GM12875 (cell line): ENCODE measurements around the gene CHGA.

ENCODE experiments used
- H3K4me3 ChIP-seq: one replicate; pipeline ENCODE4 v1.5.1; 2011; ENCODE audit warnings: low read depth, low read length, control low read depth
- TF ChIP-seq, protein P1 (sequence below): IDR thresholded peaks from 2 replicates; pipeline ENCODE4 v1.5.1; 2011; ENCODE audit warnings: low read depth, mild to moderate bottlenecking, control low read depth, inconsistent platforms, low read length, moderate library complexity, borderline replicate concordance; ENCODE audit not compliant: insufficient read depth

CHGA gene

GRCh38 chr14:92974541-92975345 lies 51.8 kb downstream of the CHGA start:
- TF ChIP-seq, protein P1, sequence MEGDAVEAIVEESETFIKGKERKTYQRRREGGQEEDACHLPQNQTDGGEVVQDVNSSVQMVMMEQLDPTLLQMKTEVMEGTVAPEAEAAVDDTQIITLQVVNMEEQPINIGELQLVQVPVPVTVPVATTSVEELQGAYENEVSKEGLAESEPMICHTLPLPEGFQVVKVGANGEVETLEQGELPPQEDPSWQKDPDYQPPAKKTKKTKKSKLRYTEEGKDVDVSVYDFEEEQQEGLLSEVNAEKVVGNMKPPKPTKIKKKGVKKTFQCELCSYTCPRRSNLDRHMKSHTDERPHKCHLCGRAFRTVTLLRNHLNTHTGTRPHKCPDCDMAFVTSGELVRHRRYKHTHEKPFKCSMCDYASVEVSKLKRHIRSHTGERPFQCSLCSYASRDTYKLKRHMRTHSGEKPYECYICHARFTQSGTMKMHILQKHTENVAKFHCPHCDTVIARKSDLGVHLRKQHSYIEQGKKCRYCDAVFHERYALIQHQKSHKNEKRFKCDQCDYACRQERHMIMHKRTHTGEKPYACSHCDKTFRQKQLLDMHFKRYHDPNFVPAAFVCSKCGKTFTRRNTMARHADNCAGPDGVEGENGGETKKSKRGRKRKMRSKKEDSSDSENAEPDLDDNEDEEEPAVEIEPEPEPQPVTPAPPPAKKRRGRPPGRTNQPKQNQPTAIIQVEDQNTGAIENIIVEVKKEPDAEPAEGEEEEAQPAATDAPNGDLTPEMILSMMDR = no peak
- H3K4me3 ChIP-seq = no peak overlapping the region

DNA sequence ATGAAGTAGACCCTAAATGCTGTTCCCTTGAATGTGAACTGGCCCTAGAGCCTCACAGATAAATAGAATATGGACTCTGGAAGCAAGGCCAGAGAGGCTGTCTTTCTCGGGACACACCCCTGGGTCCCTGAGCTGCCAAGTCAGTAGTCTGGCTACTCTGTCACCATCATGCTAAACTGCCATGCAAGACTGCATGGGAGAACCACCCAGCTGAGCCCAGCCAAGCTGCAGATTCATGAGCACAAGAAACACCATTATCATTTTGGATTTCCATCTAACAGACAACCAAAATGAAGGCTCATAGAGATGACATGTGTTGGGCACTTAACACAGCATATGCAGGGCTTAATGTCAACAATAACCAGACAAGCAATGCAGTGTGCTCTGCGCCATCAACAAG lies 53.3 kb downstream of the CHGA start:
- TF ChIP-seq, protein P1 = no peak
- H3K4me3 ChIP-seq = no peak overlapping the region

DNA sequence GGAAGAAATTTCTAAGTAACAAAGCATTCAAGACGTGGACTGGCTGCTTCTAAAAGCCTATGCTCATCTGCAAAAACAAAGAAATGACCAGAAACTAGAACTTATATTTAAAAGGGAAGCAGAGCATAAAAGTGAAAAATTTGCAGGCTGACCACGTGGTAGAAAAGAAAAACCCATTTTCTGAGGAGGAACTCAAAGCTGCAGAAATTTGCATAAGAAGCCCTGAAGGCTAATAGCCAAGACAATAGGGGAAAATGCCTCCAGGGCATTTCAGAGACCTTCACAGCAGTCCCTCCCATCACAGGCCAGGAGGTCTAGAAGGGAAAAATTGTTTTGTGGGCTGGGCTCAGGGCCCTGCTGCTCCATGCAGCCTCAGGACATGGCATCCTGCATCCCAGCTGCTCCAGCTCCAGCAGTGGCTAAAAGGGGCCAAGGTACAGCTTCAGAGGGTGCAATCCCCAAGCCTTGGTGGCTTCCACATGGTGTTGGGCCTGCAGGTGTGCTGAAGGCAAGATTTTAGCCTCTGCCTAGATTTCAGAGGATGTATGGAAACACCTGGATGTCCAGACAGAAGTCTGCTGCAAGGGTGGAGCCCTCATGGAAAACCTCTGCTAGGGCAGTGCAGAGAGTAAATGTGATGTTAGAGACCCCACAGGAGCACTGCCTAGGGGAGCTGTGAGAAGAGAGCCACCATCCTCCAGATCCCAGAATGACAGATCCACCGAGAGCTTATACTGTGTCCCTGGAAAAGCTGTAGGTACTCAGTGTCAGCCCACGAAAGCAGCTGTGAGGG lies 55.5 kb downstream of the CHGA start:
- TF ChIP-seq, protein P1 = no peak
- no peak overlapping the region for H3K4me3 ChIP-seq

DNA sequence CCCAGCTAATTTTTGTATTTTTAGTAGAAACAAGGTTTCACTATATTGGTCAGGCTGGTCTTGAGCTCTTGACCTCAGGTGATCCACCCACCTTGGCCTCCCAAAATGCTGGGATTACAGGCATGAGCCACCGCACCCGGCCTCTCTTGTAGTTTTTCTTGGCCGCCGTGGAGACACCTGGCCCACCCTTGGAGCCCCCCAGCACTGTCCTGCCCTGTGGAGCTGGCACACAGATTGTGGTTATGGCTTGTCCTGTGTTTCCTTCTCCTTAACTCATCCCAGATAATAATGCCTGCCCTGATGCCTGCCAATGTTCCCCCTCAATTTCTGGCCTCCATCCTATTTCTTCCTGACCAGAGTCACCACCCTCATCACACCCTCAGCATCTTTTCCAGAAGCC lies 57.9 kb downstream of the CHGA start:
- TF ChIP-seq, protein P1 = no peak
- no peak overlapping the region for H3K4me3 ChIP-seq

GRCh38 chr14:92981726-92982125 lies 58.8 kb downstream of the CHGA start:
- TF ChIP-seq, protein P1 = no peak
- no peak overlapping the region for H3K4me3 ChIP-seq

GRCh38 chr14:92982956-92983355 lies 60.0 kb downstream of the CHGA start:
- TF ChIP-seq, protein P1 = no peak
- H3K4me3 ChIP-seq = no peak overlapping the region

DNA sequence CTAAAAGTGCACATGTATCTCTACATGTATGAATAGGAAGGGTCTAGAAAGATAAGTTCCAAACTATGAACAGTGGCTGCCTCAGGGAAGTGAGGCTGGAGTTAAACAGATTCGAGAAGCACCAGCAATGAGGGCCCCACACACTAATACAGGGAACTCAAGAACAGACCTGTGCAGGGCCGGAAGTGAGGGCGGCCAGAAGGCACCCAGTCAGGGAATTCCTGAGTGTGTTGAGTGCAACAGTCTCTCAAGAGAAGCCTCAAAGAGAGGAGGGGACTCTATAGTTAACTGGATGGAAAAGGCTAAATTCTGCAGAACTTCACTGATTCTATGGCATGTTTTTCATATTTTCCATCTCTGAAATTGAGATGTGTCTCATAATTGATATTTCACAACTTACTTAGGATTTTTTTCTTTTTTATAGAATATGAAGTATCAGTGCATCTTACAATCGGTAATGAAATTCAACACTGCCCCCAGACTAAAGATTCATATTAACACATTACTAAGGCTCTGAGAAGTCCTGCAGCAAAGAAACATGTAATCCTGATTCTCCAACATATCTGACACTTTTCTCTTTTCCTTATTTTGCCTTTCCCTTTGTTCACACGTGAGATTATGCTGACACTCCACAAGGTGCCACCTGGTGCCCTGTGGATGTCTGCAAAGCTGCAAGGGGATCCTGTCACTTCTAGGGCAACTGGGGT lies 61.3 kb downstream of the CHGA start:
- TF ChIP-seq, protein P1 = no peak
- no peak overlapping the region for H3K4me3 ChIP-seq
